NCI-H2081 (cell line): ENCODE measurements around the gene TMEM123.

ENCODE experiments used
- DNase-seq, 2 experiments: peaks; one replicate each; lab custom pipeline; 2025; lab: John Stamatoyannopoulos, UW

The TMEM123 gene

GRCh38 chr11:102361086-102362031 lies 91.2 kb downstream of the TMEM123 start:
- DNase-seq, result no peak

GRCh38 chr11:102360681-102361080 lies 91.9 kb downstream of the TMEM123 start:
- no peak for DNase-seq

- DNase-seq, result no peak
Observed at GRCh38 chr11:102359372-102359771, 93.2 kb downstream of the TMEM123 start.

GRCh38 chr11:102357116-102357515 lies 95.4 kb downstream of the TMEM123 start:
- no peak for DNase-seq

- DNase-seq, result no peak
Observed at GRCh38 chr11:102347462-102348370, 104.8 kb downstream of the TMEM123 start.

- DNase-seq, result peak; percentile 91
Observed at GRCh38 chr11:102346748-102347461, 105.7 kb downstream of the TMEM123 start, which contains the start of gene BIRC2. TSS of gene BIRC2 (plus strand) at chr11:102347214. CDS start at chr11:102349855, 2,641 bp downstream.

GRCh38 chr11:102346456-102346747 lies 106.2 kb downstream of the TMEM123 start:
- peak in 1 of 2 experiments; percentile 47 for DNase-seq
